MCF 10A (cell line): ENCODE measurements around the gene RUVBL2. TPM values are rescaled to one million over a fixed set of nuclear protein-coding genes. Genes with fewer than 3 reads are reported as not detected.
A peak's percentile ranks its signal among the peaks of the same experiment; 100 is the strongest.

Experiments used
- BruUV-seq: library from RNA; stranded (reverse); fragments of 400-500 nt; replicated peaks from 2 replicates; lab custom pipeline; 2021; lab: Mats Ljungman, UMichigan
- CTCF ChIA-PET: fragments of 300-600 bp; sonication (Branson Sonifier 250); formaldehyde crosslinking; extraction: SDS; loops from one replicate; lab custom pipeline; 2021; ENCODE audit warnings: antibody characterized with exemption, inconsistent platforms; lab: Yijun Ruan, JAX
- POLR2A ChIA-PET: fragments of 300-600, 350-650 bp; sonication (Branson Sonifier 250); formaldehyde crosslinking; extraction: SDS; loops from one replicate; lab custom pipeline; 2020; ENCODE audit warnings: antibody characterized with exemption, inconsistent platforms; lab: Yijun Ruan, JAX
- DNase-seq: peaks from one replicate; pipeline ENCODE4 v3.0.0-alpha.2; 2018; ENCODE audit not compliant: unreplicated experiment
- H3K27ac Mint-ChIP-seq: one replicate; pipeline ENCODE4 v1.8.0; 2022; ENCODE audit warnings: mild to moderate bottlenecking, low read depth, mixed read lengths; ENCODE audit not compliant: unreplicated experiment
- H3K27me3 Mint-ChIP-seq: one replicate; pipeline ENCODE4 v1.8.0; 2022; ENCODE audit warnings: mixed read lengths; ENCODE audit not compliant: insufficient read depth, unreplicated experiment
- H3K36me3 Mint-ChIP-seq: one replicate; pipeline ENCODE4 v1.8.0; 2022; ENCODE audit warnings: mild to moderate bottlenecking, moderate library complexity, mixed read lengths; ENCODE audit not compliant: insufficient read depth, unreplicated experiment
- H3K4me1 Mint-ChIP-seq: one replicate; pipeline ENCODE4 v1.8.0; 2022; ENCODE audit warnings: mixed read lengths; ENCODE audit not compliant: insufficient read depth, unreplicated experiment
- H3K4me3 Mint-ChIP-seq: one replicate; pipeline ENCODE4 v1.8.0; 2022; ENCODE audit warnings: mild to moderate bottlenecking, moderate library complexity, mixed read lengths; ENCODE audit not compliant: unreplicated experiment
- H3K9me3 Mint-ChIP-seq: one replicate; pipeline ENCODE4 v1.8.0; 2022; ENCODE audit warnings: mixed read lengths; ENCODE audit not compliant: unreplicated experiment
- intact Hi-C: fragments of 100-400 bp; cut with micrococcal nuclease; formaldehyde crosslinking; loops from 2 replicates; pipeline ENCODE4 v1.14.1; 2022
- microRNA-seq: library from miRNA; unstranded; fragments of <30 nt; microRNA quantifications from one replicate; pipeline ENCODE4 v1.2.0, GENCODE V29; 2022
- total RNA-seq: library from RNA; stranded (reverse); gene quantifications from 2 replicates; pipeline ENCODE4 v1.2.3, GENCODE V29; 2022
- TF ChIP-seq, protein P1 (sequence below): fragments of 200-600 bp; IDR thresholded peaks from one replicate; pipeline ENCODE4 v1.8.0; 2022; ENCODE audit warnings: antibody characterized with exemption, mild to moderate bottlenecking; ENCODE audit not compliant: unreplicated experiment

Gene RUVBL2
- total RNA-seq, 1 experiment from 2014 or later, result 156 TPM

DNA sequence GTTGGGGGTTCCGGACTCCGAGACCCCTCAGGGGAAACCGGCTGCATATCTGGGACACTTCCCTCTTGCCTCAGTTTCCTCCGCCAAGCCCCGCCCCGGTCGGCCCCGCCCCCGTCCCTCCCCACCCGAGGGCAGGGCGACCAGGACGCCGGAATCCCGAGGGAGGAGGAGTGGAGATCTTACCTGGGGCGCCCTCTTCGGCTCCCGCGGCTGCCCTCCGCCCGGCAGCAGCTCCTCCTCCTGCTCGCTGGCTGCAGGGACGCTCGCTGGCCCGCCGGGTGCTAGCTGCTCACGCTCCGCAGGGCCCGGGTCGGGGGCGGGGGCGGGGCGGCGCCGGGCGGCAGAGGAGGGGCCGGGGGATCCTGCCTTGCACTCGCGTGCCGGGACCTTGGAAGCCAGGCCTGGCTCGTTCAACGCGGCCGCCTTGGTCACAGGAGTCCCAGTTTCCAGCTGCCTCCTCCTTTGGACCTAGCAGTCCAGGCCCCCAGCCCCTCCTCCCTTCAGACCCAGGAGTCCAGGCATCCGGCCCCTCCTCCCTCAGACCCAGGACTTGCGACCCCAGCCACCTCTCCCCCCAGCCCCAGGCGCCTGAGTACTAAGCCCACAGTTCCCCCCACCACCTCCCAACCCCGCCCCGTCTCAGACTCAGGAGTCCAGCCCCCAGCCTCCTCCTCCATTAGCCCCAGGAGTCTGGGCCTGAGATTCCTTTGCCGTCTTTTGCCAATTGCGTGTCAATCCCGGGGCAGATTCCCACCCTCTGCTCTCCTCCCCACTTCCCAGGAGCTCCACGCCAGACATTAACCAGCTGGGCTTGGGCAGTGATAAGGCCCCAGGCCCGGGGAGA is 71.3 kb downstream of the RUVBL2 start, which contains the start of gene NTF4:
Gene NTF4 (minus strand): TSS at position 51 of the 844 bp plus-strand sequence. CDS start 2,821 bp downstream, outside the sequence.
- no TSS peak for BruUV-seq
- CTCF ChIA-PET, result interaction anchor here (0.6 to 1.6 kb wide), 4 partner anchors 9 to 90 kb away, joined by 3 to 8 read pairs (median 6); no protein-coding TSS in a partner anchor
- POLR2A ChIA-PET, result interaction anchor here (0.5 to 1.8 kb wide), 5 partner anchors 45 to 257 kb away, joined by 3 to 8 read pairs (median 4); partner anchors contain the start of genes GYS1 and RUVBL2
- Mint-ChIP-seq H3K4me3 (peak within 1 kb of the TSS; percentile 79), H3K9me3 (no peaks in the 10 kb centered on the region), H3K4me1 (peaks cover 8% of the 10 kb centered on the region), H3K27me3 (peaks cover 24% of the 10 kb centered on the region), H3K36me3 (peaks cover 11% of the 10 kb centered on the region), H3K27ac (peak within 1 kb of the TSS; percentile 79)
- TF ChIP-seq, protein P1, sequence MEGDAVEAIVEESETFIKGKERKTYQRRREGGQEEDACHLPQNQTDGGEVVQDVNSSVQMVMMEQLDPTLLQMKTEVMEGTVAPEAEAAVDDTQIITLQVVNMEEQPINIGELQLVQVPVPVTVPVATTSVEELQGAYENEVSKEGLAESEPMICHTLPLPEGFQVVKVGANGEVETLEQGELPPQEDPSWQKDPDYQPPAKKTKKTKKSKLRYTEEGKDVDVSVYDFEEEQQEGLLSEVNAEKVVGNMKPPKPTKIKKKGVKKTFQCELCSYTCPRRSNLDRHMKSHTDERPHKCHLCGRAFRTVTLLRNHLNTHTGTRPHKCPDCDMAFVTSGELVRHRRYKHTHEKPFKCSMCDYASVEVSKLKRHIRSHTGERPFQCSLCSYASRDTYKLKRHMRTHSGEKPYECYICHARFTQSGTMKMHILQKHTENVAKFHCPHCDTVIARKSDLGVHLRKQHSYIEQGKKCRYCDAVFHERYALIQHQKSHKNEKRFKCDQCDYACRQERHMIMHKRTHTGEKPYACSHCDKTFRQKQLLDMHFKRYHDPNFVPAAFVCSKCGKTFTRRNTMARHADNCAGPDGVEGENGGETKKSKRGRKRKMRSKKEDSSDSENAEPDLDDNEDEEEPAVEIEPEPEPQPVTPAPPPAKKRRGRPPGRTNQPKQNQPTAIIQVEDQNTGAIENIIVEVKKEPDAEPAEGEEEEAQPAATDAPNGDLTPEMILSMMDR, result no peak
- DNase-seq, result peak; percentile 55
- intact Hi-C loops, result no loop called here

Small RNA genes within 50 kb of the gene (microRNA-seq; reads per million reads assigned to microRNA genes)
- 0.53 reads per million for gene MIR6798

Other genes starting within 250 kb of the RUVBL2 start
- gene IZUMO1, start 247.0 kb upstream of the RUVBL2 start, total RNA-seq, result 3.5 and 4.2 TPM in 2 replicates
- gene FUT1, start 241.2 kb upstream of the RUVBL2 start, total RNA-seq, result 10.5 and 14.7 TPM in 2 replicates
- 0.49 and 0.93 TPM in 2 replicates for gene FGF21, start 238.4 kb upstream of the RUVBL2 start, total RNA-seq
- gene BCAT2, start 182.9 kb upstream of the RUVBL2 start, total RNA-seq, result 40.7 and 48.2 TPM in 2 replicates
- gene HSD17B14, start 157.4 kb upstream of the RUVBL2 start, total RNA-seq, result 0.26 and 0.32 TPM in 2 replicates
- gene PLEKHA4, start 125.3 kb upstream of the RUVBL2 start, total RNA-seq, result 10.1 and 11.9 TPM in 2 replicates
- 207 and 248 TPM in 2 replicates for gene PPP1R15A, start 121.5 kb upstream of the RUVBL2 start, total RNA-seq
- gene TULP2, start 95.1 kb upstream of the RUVBL2 start, total RNA-seq, result not detected in 2 replicates
- gene NUCB1, start 93.6 kb upstream of the RUVBL2 start, total RNA-seq, result 61.4 and 76.8 TPM in 2 replicates
- not detected in 2 replicates for gene DHDH, start 60.2 kb upstream of the RUVBL2 start, total RNA-seq
- 130 and 152 TPM in 2 replicates for gene BAX, start 39.0 kb upstream of the RUVBL2 start, total RNA-seq
- gene FTL, start 28.6 kb upstream of the RUVBL2 start, total RNA-seq, result 275 and 390 TPM in 2 replicates
- gene GYS1, start 578 bp upstream of the RUVBL2 start, total RNA-seq, result 29.7 and 42.7 TPM in 2 replicates
- not detected in 2 replicates for gene LHB, start 23.2 kb downstream of the RUVBL2 start, total RNA-seq
- not detected in 2 replicates for gene CGB3, start 30.4 kb downstream of the RUVBL2 start, total RNA-seq
- gene CGB2, start 38.0 kb downstream of the RUVBL2 start, total RNA-seq, result not detected in 2 replicates
- gene CGB1, start 43.0 kb downstream of the RUVBL2 start, total RNA-seq, result not detected in 2 replicates
- not detected in 2 replicates for gene CGB5, start 50.0 kb downstream of the RUVBL2 start, total RNA-seq
- 1.3 TPM in 1 of 2 replicates, not detected in the other for gene CGB8, start 55.2 kb downstream of the RUVBL2 start, total RNA-seq
- gene CGB7, start 63.9 kb downstream of the RUVBL2 start, total RNA-seq, result 2.3 and 2.5 TPM in 2 replicates
- 6.0 and 7.8 TPM in 2 replicates for gene NTF4, start 70.9 kb downstream of the RUVBL2 start, total RNA-seq
- not detected in 2 replicates for gene KCNA7, start 78.8 kb downstream of the RUVBL2 start, total RNA-seq
- gene SNRNP70, start 91.6 kb downstream of the RUVBL2 start, total RNA-seq, result 199 and 200 TPM in 2 replicates
- 2.6 and 3.2 TPM in 2 replicates for gene LIN7B, start 120.5 kb downstream of the RUVBL2 start, total RNA-seq
- 2.4 and 3.2 TPM in 2 replicates for gene C19orf73, start 125.3 kb downstream of the RUVBL2 start, total RNA-seq
- 6.7 and 8.0 TPM in 2 replicates for gene PPFIA3, start 125.7 kb downstream of the RUVBL2 start, total RNA-seq
- not detected in 2 replicates for gene HRC, start 161.5 kb downstream of the RUVBL2 start, total RNA-seq
- 21.2 and 21.4 TPM in 2 replicates for gene TRPM4, start 163.9 kb downstream of the RUVBL2 start, total RNA-seq